ENCODE results near the gene INPP5D. TPM values are rescaled to one million over a fixed set of nuclear protein-coding genes. Genes with fewer than 3 reads are reported as not detected.

Gene INPP5D
- total and polyA plus RNA-seq, 2 of the 8 experiments (the other 6 are each of a cell fraction or from before 2014, with no cell fraction given) = 4.5 to 7.1 TPM

DNA sequence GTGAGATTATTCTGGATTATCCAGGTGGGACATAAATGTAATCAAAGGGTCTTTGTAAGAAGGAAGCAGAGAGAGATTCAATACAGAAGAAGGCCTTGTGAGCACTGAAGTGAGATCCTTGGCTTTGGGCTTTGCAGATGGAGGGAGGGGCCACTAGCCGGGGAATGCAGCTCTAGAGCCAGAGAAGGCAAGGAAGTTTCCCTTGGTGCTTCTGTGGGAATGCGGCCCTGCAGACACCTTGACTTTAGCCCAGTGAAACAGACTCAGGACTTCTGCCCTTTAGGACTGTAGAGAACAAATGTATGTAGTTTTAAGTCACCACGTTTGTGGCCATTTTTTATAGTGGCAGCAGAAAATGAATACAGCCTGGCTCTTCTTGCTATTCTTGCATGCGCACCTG lies 19.6 kb upstream of the INPP5D start:
- Histone ChIP-seq H3K79me1 (ENCODE audit: low read depth, low read length) (peaks cover under 1% of the 10 kb centered on the region; the same call in 1 of the 2 replicates), H3K23ac (ENCODE audit: insufficient read length) (no peak overlapping the region), H4K20me1 (replicated peaks in 1 of 2; ENCODE audit: control insufficient read depth in 1 of 2, insufficient read depth in 2 of 2, low read length in 2 of 2) (peaks cover 0 to 2% of the 10 kb centered on the region in 2 experiments), H3K9ac (replicated peaks in 1 of 4; ENCODE audit: extremely low read depth in 1 of 4, low read depth in 3 of 4, low read length in 3 of 4) (no peak overlapping the region), H3K27ac (ENCODE audit: low read depth, low read length) (no peak overlapping the region), H2BK120ac (replicated peaks; ENCODE audit: low read depth, low read length) (no peak overlapping the region), H2AFZ (ENCODE audit: low read length) (no peak overlapping the region), H3K23me2 (ENCODE audit: low read depth, low read length) (peaks cover 5% of the 10 kb centered on the region), H3K36me3 (ENCODE audit: control insufficient read depth in 2 of 4, insufficient read depth in 4 of 4, low read length in 3 of 4) (no peaks in the 10 kb centered on the region), H2BK12ac (ENCODE audit: low read depth, low read length) (no peak overlapping the region), H3K56ac (replicated peaks; ENCODE audit: insufficient read length, low read depth, low read length) (no peak overlapping the region), H2BK15ac (ENCODE audit: low read length) (no peak overlapping the region), H3K4me1 (replicated peaks in 1 of 4; ENCODE audit: control insufficient read depth in 3 of 4, insufficient read depth in 4 of 4, low read length in 3 of 4) (no peaks in the 10 kb centered on the region), H3K18ac (ENCODE audit: extremely low read depth, low read length) (no peak overlapping the region), H3K4ac (replicated peaks; ENCODE audit: insufficient read length, low read depth, low read length) (no peak overlapping the region), H3K4me2 (ENCODE audit: insufficient read depth in 1 of 2, low read depth in 2 of 2, low read length in 2 of 2) (no peak overlapping the region), H3K9me3 (ENCODE audit: insufficient read depth in 2 of 2, low read depth in 1 of 2, low read length in 1 of 2) (peaks cover 0 to 5% of the 10 kb centered on the region in 2 experiments; a peak in 2 of 4 replicates), H3K4me3 (ENCODE audit: extremely low read depth in 1 of 4, insufficient read depth in 2 of 4, low read depth in 3 of 4, low read length in 4 of 4) (no peak overlapping the region), H2AK5ac (ENCODE audit: low read depth, low read length) (no peak overlapping the region), H2BK20ac (ENCODE audit: low read length) (no peak overlapping the region), H4K8ac (ENCODE audit: extremely low read depth, insufficient read depth, low read length) (no peak overlapping the region), H3K79me2 (ENCODE audit: control insufficient read depth in 1 of 2, insufficient read depth in 2 of 2, low read length in 2 of 2) (no peaks in the 10 kb centered on the region), H2BK5ac (ENCODE audit: low read depth, low read length) (no peak overlapping the region), H3K27me3 (replicated peaks in 1 of 4; ENCODE audit: control insufficient read depth in 3 of 4, extremely low read depth in 1 of 4, insufficient read depth in 3 of 4, low read length in 3 of 4) (no peaks in the 10 kb centered on the region; a peak in 1 of 7 replicates), H3K14ac (ENCODE audit: insufficient read length) (no peak overlapping the region), H4K91ac (replicated peaks; ENCODE audit: insufficient read length, low read length) (no peak overlapping the region), H4K5ac (ENCODE audit: insufficient read length, low read depth, low read length) (no peak overlapping the region)
- DNase-seq (ENCODE audit: low read depth in 1 of 2, low spot score in 2 of 2) = no peak
- 87% methylated on average over 4 of the region's 4 CpGs; no CpG with 5 or more reads in 1 of the 2 experiments for WGBS, 2 experiments (ENCODE audit: extremely low coverage in 1 of 2, insufficient coverage in 1 of 2, insufficient read length in 1 of 2, insufficient replicate concordance in 2 of 2, low coverage in 1 of 2, low lambda C conversion rate in 2 of 2, missing lambda C conversion rate in 1 of 2)
- ChIA-PET CTCF (ENCODE audit: partially characterized antibody) (interaction anchor here (0.8 kb wide), 1 partner anchor 8 kb away, joined by 3 read pairs; no protein-coding TSS in a partner anchor), POLR2A (ENCODE audit: partially characterized antibody) (interaction anchor here (1.5 to 1.6 kb wide), 2 partner anchors 11 to 43 kb away, joined by 3 to 6 read pairs; no protein-coding TSS in a partner anchor)
- FAIRE-seq = no peak
- TF ChIP-seq CBX8 (IDR thresholded peaks at IDR 0.05; ENCODE audit: borderline replicate concordance, low read depth, low read length) (no peak), RBBP5 (IDR thresholded peaks at IDR 0.05; ENCODE audit: borderline replicate concordance, low read depth, low read length) (no peak), CTBP2 (IDR thresholded peaks at IDR 0.05; ENCODE audit: borderline replicate concordance, insufficient read depth, insufficient read length, low read length) (no peak), POU5F1 (IDR thresholded peaks at IDR 0.05; ENCODE audit: low read depth, low read length) (no peak), RFX5 (IDR thresholded peaks at IDR 0.05; ENCODE audit: borderline replicate concordance, low read depth, low read length) (no peak), TAF1 (IDR thresholded peaks at IDR 0.05; ENCODE audit: low read depth, low read length) (no peak), JUND (IDR thresholded peaks at IDR 0.05; ENCODE audit: low read length) (no peak), SIN3A (conservative IDR thresholded peaks at IDR 0.05 in 1 of 2, IDR thresholded peaks at IDR 0.05 in 1 of 2; ENCODE audit: low read depth in 1 of 2, low read length in 2 of 2) (no peak), TCF12 (IDR thresholded peaks at IDR 0.05; ENCODE audit: low read depth, low read length) (no peak), BACH1 (IDR thresholded peaks at IDR 0.05; ENCODE audit: low read length) (no peak), CREB1 (IDR thresholded peaks at IDR 0.05) (no peak)
- TF ChIP-seq, protein P1, sequence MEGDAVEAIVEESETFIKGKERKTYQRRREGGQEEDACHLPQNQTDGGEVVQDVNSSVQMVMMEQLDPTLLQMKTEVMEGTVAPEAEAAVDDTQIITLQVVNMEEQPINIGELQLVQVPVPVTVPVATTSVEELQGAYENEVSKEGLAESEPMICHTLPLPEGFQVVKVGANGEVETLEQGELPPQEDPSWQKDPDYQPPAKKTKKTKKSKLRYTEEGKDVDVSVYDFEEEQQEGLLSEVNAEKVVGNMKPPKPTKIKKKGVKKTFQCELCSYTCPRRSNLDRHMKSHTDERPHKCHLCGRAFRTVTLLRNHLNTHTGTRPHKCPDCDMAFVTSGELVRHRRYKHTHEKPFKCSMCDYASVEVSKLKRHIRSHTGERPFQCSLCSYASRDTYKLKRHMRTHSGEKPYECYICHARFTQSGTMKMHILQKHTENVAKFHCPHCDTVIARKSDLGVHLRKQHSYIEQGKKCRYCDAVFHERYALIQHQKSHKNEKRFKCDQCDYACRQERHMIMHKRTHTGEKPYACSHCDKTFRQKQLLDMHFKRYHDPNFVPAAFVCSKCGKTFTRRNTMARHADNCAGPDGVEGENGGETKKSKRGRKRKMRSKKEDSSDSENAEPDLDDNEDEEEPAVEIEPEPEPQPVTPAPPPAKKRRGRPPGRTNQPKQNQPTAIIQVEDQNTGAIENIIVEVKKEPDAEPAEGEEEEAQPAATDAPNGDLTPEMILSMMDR (IDR thresholded peaks at IDR 0.05; ENCODE audit: control extremely low read depth in 1 of 3, insufficient read depth in 1 of 3, low read depth in 1 of 3, low read length in 3 of 3) = no peak

Data from H1 (cell line).